Measurements from ENCODE around the gene GFER. TPM values are rescaled to one million over a fixed set of nuclear protein-coding genes. Genes with fewer than 3 reads are reported as not detected.

The GFER gene
- total RNA-seq, 3 donors from 2014 or later, result 34.9 to 50.0 (median 47.2) TPM

GRCh38 chr16:2023092-2024031 lies 39.4 kb downstream of the GFER start:
- Mint-ChIP-seq H3K4me1 (ENCODE audit: low read depth) (peaks cover 18% of the 10 kb centered on the region), H3K27me3 (ENCODE audit: low read depth) (peaks cover 34% of the 10 kb centered on the region)

GRCh38 chr16:2024032-2024420 lies 40.0 kb downstream of the GFER start:
- H3K27me3 Mint-ChIP-seq (ENCODE audit: low read depth), result peaks cover 30% of the 10 kb centered on the region
- no peaks in the 10 kb centered on the region for H3K36me3 Mint-ChIP-seq (ENCODE audit: insufficient read depth)
- peaks cover 18% of the 10 kb centered on the region for H3K4me1 Mint-ChIP-seq (ENCODE audit: low read depth)
- DNase-seq (no peak), ATAC-seq (no peak)
- H3K9me3 Mint-ChIP-seq, result no peaks in the 10 kb centered on the region
- no peak overlapping the region for H3K4me3 Mint-ChIP-seq

More at GRCh38 chr16:2023092-2024031, 39.4 kb downstream of the GFER start:
- no peaks in the 10 kb centered on the region for H3K36me3 Mint-ChIP-seq (ENCODE audit: insufficient read depth)
- ATAC-seq (peak; percentile 82 to 86), DNase-seq (peak; percentile 97)
- H3K9me3 Mint-ChIP-seq, result no peaks in the 10 kb centered on the region
- peak overlapping the region; percentile 59 for H3K4me3 Mint-ChIP-seq

GRCh38 chr16:2025251-2025650 lies 41.3 kb downstream of the GFER start:
- Mint-ChIP-seq H3K4me3 (peak overlapping the region; percentile 33), H3K4me1 (ENCODE audit: low read depth) (peaks cover 18% of the 10 kb centered on the region), H3K27me3 (ENCODE audit: low read depth) (peaks cover 26% of the 10 kb centered on the region), H3K9me3 (no peaks in the 10 kb centered on the region), H3K36me3 (ENCODE audit: insufficient read depth) (no peaks in the 10 kb centered on the region)
- no peak for ATAC-seq
- no peak for DNase-seq

- no peaks in the 10 kb centered on the region for H3K9me3 Mint-ChIP-seq
- H3K36me3 Mint-ChIP-seq (ENCODE audit: insufficient read depth), result no peaks in the 10 kb centered on the region
- peak overlapping the region; percentile 33 for H3K4me3 Mint-ChIP-seq
- no peak for ATAC-seq
- no peak for DNase-seq
- H3K27me3 Mint-ChIP-seq (ENCODE audit: low read depth), result peaks cover 18% of the 10 kb centered on the region
- peaks cover 14% of the 10 kb centered on the region for H3K4me1 Mint-ChIP-seq (ENCODE audit: low read depth)
Measured at GRCh38 chr16:2025878-2026460, 42.0 kb downstream of the GFER start.

- DNase-seq (no peak), ATAC-seq (peak; percentile 6 to 8)
- H3K36me3 Mint-ChIP-seq (ENCODE audit: insufficient read depth), result no peaks in the 10 kb centered on the region
- H3K9me3 Mint-ChIP-seq, result no peaks in the 10 kb centered on the region
- peaks cover 15% of the 10 kb centered on the region for H3K27me3 Mint-ChIP-seq (ENCODE audit: low read depth)
- peak within 1 kb of the TSS; percentile 71 for H3K4me3 Mint-ChIP-seq
- peaks cover 14% of the 10 kb centered on the region for H3K4me1 Mint-ChIP-seq (ENCODE audit: low read depth)
Measured at GRCh38 chr16:2026461-2027023, 42.5 kb downstream of the GFER start, which contains the start of gene NHERF2. TSS of gene NHERF2 (plus strand) at chr16:2026902. CDS start at chr16:2027006, 104 bp downstream.

GRCh38 chr16:2027024-2028010 lies 43.3 kb downstream of the GFER start:
- ATAC-seq, result peak; percentile 17 to 19
- no peak for DNase-seq
- no peaks in the 10 kb centered on the region for H3K9me3 Mint-ChIP-seq

GRCh38 chr16:2028146-2028545 lies 44.2 kb downstream of the GFER start:
- H3K4me3 Mint-ChIP-seq, result peak overlapping the region; percentile 71
- H3K36me3 Mint-ChIP-seq (ENCODE audit: insufficient read depth), result no peaks in the 10 kb centered on the region

More at GRCh38 chr16:2027024-2028010, 43.3 kb downstream of the GFER start:
- H3K36me3 Mint-ChIP-seq (ENCODE audit: insufficient read depth), result no peaks in the 10 kb centered on the region
- peak overlapping the region; percentile 71 for H3K4me3 Mint-ChIP-seq
- peaks cover 14% of the 10 kb centered on the region for H3K4me1 Mint-ChIP-seq (ENCODE audit: low read depth)
- peaks cover 10% of the 10 kb centered on the region for H3K27me3 Mint-ChIP-seq (ENCODE audit: low read depth)

GRCh38 chr16:2028620-2029220 lies 44.7 kb downstream of the GFER start:
- DNase-seq, result no peak
- H3K36me3 Mint-ChIP-seq (ENCODE audit: insufficient read depth), result no peaks in the 10 kb centered on the region
- ATAC-seq, result no peak
- no peaks in the 10 kb centered on the region for H3K9me3 Mint-ChIP-seq
- H3K27me3 Mint-ChIP-seq (ENCODE audit: low read depth), result peaks cover 2% of the 10 kb centered on the region
- peaks cover 9% of the 10 kb centered on the region for H3K4me1 Mint-ChIP-seq (ENCODE audit: low read depth)
- no peak overlapping the region for H3K4me3 Mint-ChIP-seq

More at GRCh38 chr16:2028146-2028545, 44.2 kb downstream of the GFER start:
- H3K9me3 Mint-ChIP-seq, result no peaks in the 10 kb centered on the region
- DNase-seq (no peak), ATAC-seq (no peak)
- peaks cover 10% of the 10 kb centered on the region for H3K4me1 Mint-ChIP-seq (ENCODE audit: low read depth)
- peaks cover 2% of the 10 kb centered on the region for H3K27me3 Mint-ChIP-seq (ENCODE audit: low read depth)

- Mint-ChIP-seq H3K36me3 (ENCODE audit: insufficient read depth) (no peaks in the 10 kb centered on the region), H3K27me3 (ENCODE audit: low read depth) (peaks cover 2% of the 10 kb centered on the region), H3K4me1 (ENCODE audit: low read depth) (peaks cover 5% of the 10 kb centered on the region), H3K4me3 (no peak overlapping the region), H3K9me3 (no peaks in the 10 kb centered on the region)
- ATAC-seq (no peak), DNase-seq (no peak)
Measured at GRCh38 chr16:2029350-2029749, 45.4 kb downstream of the GFER start.

- Mint-ChIP-seq H3K9me3 (no peaks in the 10 kb centered on the region), H3K4me3 (no peak overlapping the region), H3K36me3 (ENCODE audit: insufficient read depth) (no peaks in the 10 kb centered on the region), H3K27me3 (ENCODE audit: low read depth) (peaks cover 2% of the 10 kb centered on the region), H3K4me1 (ENCODE audit: low read depth) (peaks cover 5% of the 10 kb centered on the region)
- ATAC-seq (no peak), DNase-seq (no peak)
Measured at GRCh38 chr16:2030036-2030435, 46.0 kb downstream of the GFER start.

GRCh38 chr16:2031081-2031577 lies 47.1 kb downstream of the GFER start:
- peaks cover 2% of the 10 kb centered on the region for H3K27me3 Mint-ChIP-seq (ENCODE audit: low read depth)
- H3K36me3 Mint-ChIP-seq (ENCODE audit: insufficient read depth), result no peaks in the 10 kb centered on the region
- H3K4me3 Mint-ChIP-seq, result no peak overlapping the region
- ATAC-seq (no peak), DNase-seq (no peak)
- H3K9me3 Mint-ChIP-seq, result no peaks in the 10 kb centered on the region
- peaks cover 5% of the 10 kb centered on the region for H3K4me1 Mint-ChIP-seq (ENCODE audit: low read depth)

- no peaks in the 10 kb centered on the region for H3K36me3 Mint-ChIP-seq (ENCODE audit: insufficient read depth)
- peaks cover 2% of the 10 kb centered on the region for H3K27me3 Mint-ChIP-seq (ENCODE audit: low read depth)
- peak in 1 of 2 donors; percentile 20 for ATAC-seq
- DNase-seq, result no peak
- H3K4me3 Mint-ChIP-seq, result no peak overlapping the region
- H3K9me3 Mint-ChIP-seq, result no peaks in the 10 kb centered on the region
- H3K4me1 Mint-ChIP-seq (ENCODE audit: low read depth), result peaks cover 3% of the 10 kb centered on the region
Measured at GRCh38 chr16:2032285-2033056, 48.5 kb downstream of the GFER start.
